B cell (primary cell): Measurements from ENCODE around the gene XRCC4. TPM values are rescaled to one million over a fixed set of nuclear protein-coding genes. Genes with fewer than 3 reads are reported as not detected.

Experiments used
- ATAC-seq: fragments of 200-7000 bp; cut with Tn5 transposase; one replicate; pipeline ENCODE4 v1.10.0; 2021; ENCODE audit warnings: low read depth, mild to moderate bottlenecking, moderate number of reproducible peaks, moderate library complexity
- CTCF ChIA-PET: fragments of 350-600 bp; sonication (Branson Sonifier 250); formaldehyde crosslinking; loops from one replicate; lab custom pipeline; 2021; ENCODE audit warnings: antibody characterized with exemption, inconsistent platforms; lab: Charles Lee
- POLR2A ChIA-PET: fragments of 350-600 bp; sonication (Branson Sonifier 250); formaldehyde crosslinking; loops from one replicate; lab custom pipeline; 2021; ENCODE audit warnings: antibody characterized with exemption; lab: Charles Lee
- DNase-seq: peaks from one replicate; pipeline ENCODE4 v3.0.0; 2013
- H2AFZ ChIP-seq: 2 replicates; pipeline ENCODE4 v1.6.1; 2012; ENCODE audit warnings: mild to moderate bottlenecking, low read depth, low read length; ENCODE audit not compliant: insufficient read depth, poor library complexity, severe bottlenecking
- H3K27ac ChIP-seq, 2 donors: 1 replicate in 1 of 2; 2 replicates in 1 of 2; pipeline ENCODE4 v1.5.1; 2012 to 2013; ENCODE audit warnings: low read length in 2 of 2, mild to moderate bottlenecking in 2 of 2, moderate library complexity in 1 of 2
- H3K27me3 ChIP-seq, 4 experiments: fragments of 200-600 bp in 1 of 4; sonication (generic) in 1 of 4; replicated peaks in 1 of 4; 1 replicate in 2 of 4; 2 replicates in 2 of 4; pipeline versions ENCODE4 v1.6.1 to v1.7.0; 2013 to 2016; ENCODE audit warnings: low read length in 3 of 4, mild to moderate bottlenecking in 2 of 4, mixed read lengths in 1 of 4, moderate library complexity in 1 of 4; ENCODE audit not compliant: insufficient read depth in 4 of 4, control insufficient read depth in 3 of 4; ENCODE audit errors: control extremely low read depth in 1 of 4
- H3K36me3 ChIP-seq, 2 experiments: replicated peaks in 1 of 2; 1 replicate in 1 of 2; 2 replicates in 1 of 2; pipeline versions ENCODE4 v1.6.1 to v1.7.1; 2013; ENCODE audit warnings: low read length in 1 of 2; ENCODE audit not compliant: insufficient read depth in 2 of 2, control insufficient read depth in 1 of 2; ENCODE audit errors: control extremely low read depth in 1 of 2, extremely low read depth in 1 of 2
- H3K4me1 ChIP-seq, 2 donors: fragments of 200-600 bp in 1 of 2; sonication (generic) in 1 of 2; 1 replicate in 1 of 2; 2 replicates in 1 of 2; pipeline versions ENCODE4 v1.5.1 to v1.6.1; 2013 to 2017; ENCODE audit warnings: low read length in 2 of 2; ENCODE audit not compliant: control insufficient read depth in 2 of 2, insufficient read depth in 2 of 2
- H3K4me2 ChIP-seq: replicated peaks from 2 replicates; pipeline ENCODE3; 2012; ENCODE audit warnings: mild to moderate bottlenecking, low read depth, low read length; ENCODE audit not compliant: poor library complexity, severe bottlenecking
- H3K4me3 ChIP-seq, 5 experiments: fragments of 200-600 bp in 1 of 5; sonication (generic) in 1 of 5; 1 replicate in 3 of 5; 2 replicates in 2 of 5; pipeline versions ENCODE4 v1.5.1 to v1.7.0; 2011 to 2016; ENCODE audit warnings: low read length in 4 of 5, mild to moderate bottlenecking in 4 of 5, low read depth in 2 of 5, control low read depth in 1 of 5, moderate library complexity in 1 of 5; ENCODE audit not compliant: insufficient read depth in 1 of 5; ENCODE audit errors: control extremely low read depth in 1 of 5, extremely low read depth in 1 of 5
- H3K79me2 ChIP-seq: fragments of 200-600 bp; sonication (generic); one replicate; pipeline ENCODE4 v1.6.0; 2016; ENCODE audit warnings: low read length; ENCODE audit not compliant: control insufficient read depth, insufficient read depth
- H3K9ac ChIP-seq: fragments of 200-600 bp; sonication (generic); 2 replicates; pipeline ENCODE4 v1.6.1; 2017; ENCODE audit warnings: mild to moderate bottlenecking, low read length, moderate library complexity
- H3K9me3 ChIP-seq, 3 donors: one replicate each; pipeline versions ENCODE4 v1.6.1 to v1.7.1; 2013; ENCODE audit warnings: low read length in 2 of 3; ENCODE audit not compliant: control insufficient read depth in 2 of 3, insufficient read depth in 1 of 3; ENCODE audit errors: control extremely low read depth in 1 of 3
- H4K20me1 ChIP-seq: 2 replicates; pipeline ENCODE4 v1.6.0; 2012; ENCODE audit warnings: mild to moderate bottlenecking, low read length; ENCODE audit not compliant: insufficient read depth, control insufficient read depth, poor library complexity, severe bottlenecking
- H3K27ac Mint-ChIP-seq: one replicate; pipeline ENCODE4 v1.8.0; 2021; ENCODE audit warnings: mixed read lengths
- H3K27me3 Mint-ChIP-seq: one replicate; pipeline ENCODE4 v1.8.0; 2021; ENCODE audit warnings: mixed read lengths
- H3K4me1 Mint-ChIP-seq: one replicate; pipeline ENCODE4 v1.8.0; 2021; ENCODE audit warnings: mixed read lengths
- H3K4me3 Mint-ChIP-seq: one replicate; pipeline ENCODE4 v1.8.0; 2021; ENCODE audit warnings: mixed read lengths
- H3K9me3 Mint-ChIP-seq: one replicate; pipeline ENCODE4 v1.8.0; 2022; ENCODE audit warnings: mixed read lengths; ENCODE audit not compliant: insufficient read depth
- EZH2 ChIP-seq: IDR thresholded peaks from 2 replicates; pipeline ENCODE4 v1.6.1; 2012; ENCODE audit warnings: borderline replicate concordance, low read depth, mild to moderate bottlenecking, moderate library complexity, low read length; ENCODE audit not compliant: insufficient read depth, poor library complexity, severe bottlenecking
- WGBS: methylation state at CpG from one replicate; pipeline ENCODE4 v1.1.5; 2013; ENCODE audit warnings: missing lambda C conversion rate; ENCODE audit not compliant: insufficient coverage; 5-methylcytosine and 5-hydroxymethylcytosine counted together
- intact Hi-C: fragments of 100-400 bp; cut with micrococcal nuclease; formaldehyde crosslinking; loops from one replicate; pipeline ENCODE4 v1.10.0; 2022
- polyA plus RNA-seq: library from polyadenylated mRNA; depleted of rRNA; stranded (reverse); fragments of >200 nt; gene quantifications from 2 replicates; pipeline ENCODE4 v1.2.3, GENCODE V29; 2012
- total RNA-seq, 2 donors: library from RNA; stranded (reverse); fragments of 120-200 nt in 1 of 2; gene quantifications; 1 replicate in 1 of 2; 2 replicates in 1 of 2; pipeline versions ENCODE4 v1.2.3 to v1.2.4, GENCODE V29; 2013 to 2022
- TF ChIP-seq, protein P1 (sequence below): fragments of 200-600 bp; IDR thresholded peaks from one replicate; pipeline ENCODE4 v1.8.0; 2022; ENCODE audit warnings: antibody characterized with exemption, mild to moderate bottlenecking

The XRCC4 gene
- total and polyA plus RNA-seq, 2 donors (not counting 1 experiment from before 2014, with no cell fraction given) = 1.3 to 7.7 TPM

DNA sequence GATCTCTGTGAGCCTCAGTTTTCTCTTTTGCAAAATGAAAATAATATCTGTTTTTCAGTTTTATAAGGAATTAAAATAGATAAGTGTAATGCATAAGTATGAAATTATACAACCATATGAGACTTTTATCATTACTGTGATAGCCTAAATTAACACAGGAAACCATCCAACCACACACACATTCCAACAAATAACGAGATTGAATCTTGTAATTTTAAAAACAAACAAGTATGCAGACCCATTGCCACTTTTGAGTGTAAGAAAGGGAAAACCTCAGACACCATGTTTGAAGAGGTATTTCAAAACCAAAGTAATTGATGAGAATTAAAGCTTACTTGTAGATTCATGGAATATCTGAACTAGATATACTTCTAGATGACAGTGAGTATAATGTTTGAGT lies 32.0 kb downstream of the XRCC4 start:
- H3K27me3 Mint-ChIP-seq = no peaks in the 10 kb centered on the region
- no peak overlapping the region for H3K27ac ChIP-seq
- no peak overlapping the region for H3K27ac Mint-ChIP-seq
- H3K9me3 ChIP-seq = peaks cover 0 to 11% (median 8%) of the 10 kb centered on the region in 3 donors
- no peaks in the 10 kb centered on the region for H3K4me1 ChIP-seq
- H3K4me3 ChIP-seq = no peak overlapping the region
- H3K4me1 Mint-ChIP-seq = no peaks in the 10 kb centered on the region
- intact Hi-C loops = no loop called here
- no peak overlapping the region for H3K4me2 ChIP-seq
- peaks cover 11% of the 10 kb centered on the region for H3K9me3 Mint-ChIP-seq
- no peak overlapping the region for H2AFZ ChIP-seq
- ATAC-seq (no peak), DNase-seq (no peak)
- no peaks in the 10 kb centered on the region for H4K20me1 ChIP-seq
- TF ChIP-seq, protein P1, sequence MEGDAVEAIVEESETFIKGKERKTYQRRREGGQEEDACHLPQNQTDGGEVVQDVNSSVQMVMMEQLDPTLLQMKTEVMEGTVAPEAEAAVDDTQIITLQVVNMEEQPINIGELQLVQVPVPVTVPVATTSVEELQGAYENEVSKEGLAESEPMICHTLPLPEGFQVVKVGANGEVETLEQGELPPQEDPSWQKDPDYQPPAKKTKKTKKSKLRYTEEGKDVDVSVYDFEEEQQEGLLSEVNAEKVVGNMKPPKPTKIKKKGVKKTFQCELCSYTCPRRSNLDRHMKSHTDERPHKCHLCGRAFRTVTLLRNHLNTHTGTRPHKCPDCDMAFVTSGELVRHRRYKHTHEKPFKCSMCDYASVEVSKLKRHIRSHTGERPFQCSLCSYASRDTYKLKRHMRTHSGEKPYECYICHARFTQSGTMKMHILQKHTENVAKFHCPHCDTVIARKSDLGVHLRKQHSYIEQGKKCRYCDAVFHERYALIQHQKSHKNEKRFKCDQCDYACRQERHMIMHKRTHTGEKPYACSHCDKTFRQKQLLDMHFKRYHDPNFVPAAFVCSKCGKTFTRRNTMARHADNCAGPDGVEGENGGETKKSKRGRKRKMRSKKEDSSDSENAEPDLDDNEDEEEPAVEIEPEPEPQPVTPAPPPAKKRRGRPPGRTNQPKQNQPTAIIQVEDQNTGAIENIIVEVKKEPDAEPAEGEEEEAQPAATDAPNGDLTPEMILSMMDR = no peak
- TF ChIP-seq EZH2 = no peak
- H3K9ac ChIP-seq = no peak overlapping the region
- ChIA-PET CTCF (no interaction called here), POLR2A (no interaction called here)
- H3K79me2 ChIP-seq = no peaks in the 10 kb centered on the region
- WGBS = no CpG with 5 or more reads among the region's 1 CpG
- H3K27me3 ChIP-seq = no peaks in the 10 kb centered on the region
- peaks cover 3 to 9% of the 10 kb centered on the region in 2 experiments for H3K36me3 ChIP-seq
- H3K4me3 Mint-ChIP-seq = no peak overlapping the region

DNA sequence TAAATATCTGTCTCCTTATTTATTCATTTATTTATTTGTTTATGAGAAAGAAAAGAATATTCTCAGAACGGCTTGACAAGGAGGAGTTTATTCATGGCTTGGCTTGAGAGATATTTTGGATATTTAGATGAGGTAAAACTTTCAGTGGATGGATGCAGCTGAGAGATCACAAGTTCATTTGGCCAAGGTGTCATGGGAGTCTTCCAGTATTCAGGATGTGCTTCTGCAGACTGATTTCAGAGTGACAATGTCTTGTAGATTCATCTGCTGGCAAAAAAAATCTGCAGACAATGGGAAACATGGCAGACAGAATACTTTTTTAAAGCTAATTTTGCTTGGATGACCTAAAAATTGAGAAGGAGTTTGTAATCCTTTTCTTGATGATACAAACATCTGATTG lies 38.5 kb downstream of the XRCC4 start:
- CTCF ChIA-PET = no interaction called here
- Mint-ChIP-seq H3K4me3 (no peak overlapping the region), H3K9me3 (peaks cover 15% of the 10 kb centered on the region), H3K27ac (no peak overlapping the region), H3K27me3 (no peaks in the 10 kb centered on the region), H3K4me1 (no peaks in the 10 kb centered on the region)
- POLR2A ChIA-PET = no interaction called here
- 100% methylated on average over 1 of the region's 1 CpG for WGBS
- H3K4me3 ChIP-seq = no peak overlapping the region
- no peaks in the 10 kb centered on the region for H3K4me1 ChIP-seq
- no peak overlapping the region for H3K27ac ChIP-seq
- no peak for DNase-seq
- intact Hi-C loops = no loop called here
- no peak overlapping the region for H2AFZ ChIP-seq
- no peak for TF ChIP-seq EZH2
- TF ChIP-seq, protein P1 = no peak
- H3K27me3 ChIP-seq = no peaks in the 10 kb centered on the region
- no peak overlapping the region for H3K9ac ChIP-seq
- peaks cover 6 to 9% of the 10 kb centered on the region in 2 experiments for H3K36me3 ChIP-seq
- H4K20me1 ChIP-seq = no peaks in the 10 kb centered on the region
- ATAC-seq = no peak
- H3K79me2 ChIP-seq = no peaks in the 10 kb centered on the region
- H3K9me3 ChIP-seq = peaks cover 3 to 15% (median 13%) of the 10 kb centered on the region in 3 donors
- H3K4me2 ChIP-seq = no peak overlapping the region
